Activated CD4-positive, alpha-beta T cell treated with anti-CD3 and anti-CD28 coated beads, Interleukin-10, Interleukin-2, amounts not matched to agents 100 ng/mL and 50 ng/mL, durations not matched to agents 16 hours and 8 hours (primary cell): ENCODE measurements around the gene SYNM.

Source experiments
- DNase-seq: peaks from one replicate; pipeline ENCODE4 v3.0.0-alpha.2; 2020

Gene SYNM

GRCh38 chr15:99085413-99086326, 19.2 kb upstream of the SYNM start:
- DNase-seq: no peak

- DNase-seq: no peak
These were observed 18.6 kb upstream of the SYNM start for GRCh38 chr15:99086327-99086667.

- DNase-seq: no peak
These were observed 17.4 kb upstream of the SYNM start for GRCh38 chr15:99087405-99087943.

GRCh38 chr15:99090011-99090699, 14.7 kb upstream of the SYNM start:
- DNase-seq: peak; percentile 23

- no peak for DNase-seq
These were observed 13.9 kb upstream of the SYNM start for GRCh38 chr15:99090938-99091337.

- DNase-seq: no peak
These were observed 12.2 kb upstream of the SYNM start for GRCh38 chr15:99092554-99093172.

GRCh38 chr15:99095626-99096025, 9.3 kb upstream of the SYNM start:
- DNase-seq: no peak

GRCh38 chr15:99096173-99096893, 8.5 kb upstream of the SYNM start:
- no peak for DNase-seq

- DNase-seq: no peak
These were observed 7.9 kb upstream of the SYNM start for GRCh38 chr15:99096894-99097426.

- DNase-seq: no peak
These were observed 7.2 kb upstream of the SYNM start for GRCh38 chr15:99097441-99098410.

- DNase-seq: no peak
These were observed 6.5 kb upstream of the SYNM start for GRCh38 chr15:99098426-99098825.

- no peak for DNase-seq
These were observed 5.9 kb upstream of the SYNM start for GRCh38 chr15:99098991-99099390.

GRCh38 chr15:99099661-99100060, 5.2 kb upstream of the SYNM start:
- no peak for DNase-seq

- peak; percentile 58 for DNase-seq
These were observed 4.4 kb upstream of the SYNM start for GRCh38 chr15:99100245-99101173.

GRCh38 chr15:99101501-99101900, 3.4 kb upstream of the SYNM start:
- DNase-seq: no peak

GRCh38 chr15:99102332-99103235, 2.3 kb upstream of the SYNM start:
- no peak for DNase-seq

- DNase-seq: no peak
These were observed 1.6 kb upstream of the SYNM start for GRCh38 chr15:99103279-99103678.

- peak; percentile 56 for DNase-seq
These were observed 848 bp downstream of the SYNM start for GRCh38 chr15:99105514-99106341.
